OCI-LY1 (cell line): ENCODE data around the gene CSNK1D.

Source experiments
- CTCF ChIP-seq: fragments of 200-600 bp; sonication (generic), shearing (Covaris generic); IDR thresholded peaks from 2 replicates; pipeline ENCODE4 v1.5.1; 2017; ENCODE audit warnings: mild to moderate bottlenecking, antibody characterized with exemption, low read length, moderate library complexity, mixed read lengths
- EZH2 ChIP-seq: fragments of 200-600 bp; sonication (generic), shearing (Covaris generic); IDR thresholded peaks from 2 replicates; pipeline ENCODE4 v1.8.0; 2017; ENCODE audit warnings: borderline replicate concordance, mixed run types, mild to moderate bottlenecking, antibody characterized with exemption, low read length, moderate library complexity, mixed read lengths

GRCh38 chr17:82295472-82295814, 21.9 kb upstream of the CSNK1D start:
- TF ChIP-seq CTCF (no peak), EZH2 (no peak)
